IMR-90 (cell line): ENCODE measurements around the gene PRR19. TPM values are rescaled to one million over a fixed set of nuclear protein-coding genes. Genes with fewer than 3 reads are reported as not detected.

ENCODE experiments used
- ATAC-seq: fragments of 200-7000 bp; cut with Tn5 transposase; 2 replicates; pipeline ENCODE4 v1.9.1; 2020; ENCODE audit warnings: low read depth, mild to moderate bottlenecking, moderate library complexity
- BruUV-seq: library from RNA; stranded (reverse); fragments of 400-500 nt; replicated peaks from 2 replicates; lab custom pipeline; 2021; lab: Mats Ljungman, UMichigan
- CTCF ChIA-PET: fragments of 300-600 bp; formaldehyde crosslinking; extraction: SDS; loops from one replicate; lab custom pipeline; 2021; ENCODE audit warnings: antibody characterized with exemption; lab: Yijun Ruan, JAX
- POLR2A ChIA-PET: fragments of 300-600 bp; sonication (Branson Sonifier 250); formaldehyde crosslinking; loops from one replicate; lab custom pipeline; 2022; ENCODE audit warnings: antibody characterized with exemption; ENCODE audit not compliant: unreplicated experiment; lab: Charles Lee
- DNase-seq: peaks from one replicate; pipeline ENCODE4 v3.0.0; 2013
- H2AFZ ChIP-seq: replicated peaks from 2 replicates; pipeline ENCODE3; 2013; ENCODE audit warnings: low read length, mild to moderate bottlenecking; ENCODE audit not compliant: poor library complexity
- H2AK5ac ChIP-seq: 2 replicates; pipeline ENCODE4 v1.6.1; 2013; ENCODE audit warnings: low read depth, low read length, inconsistent platforms
- H2AK9ac ChIP-seq: replicated peaks from 2 replicates; pipeline ENCODE3; 2013; ENCODE audit warnings: mild to moderate bottlenecking, low read depth, low read length, moderate library complexity; ENCODE audit not compliant: poor library complexity
- H2BK120ac ChIP-seq: 2 replicates; pipeline ENCODE4 v1.6.1; 2013; ENCODE audit warnings: low read depth, low read length, inconsistent platforms
- H2BK15ac ChIP-seq: 3 replicates; pipeline ENCODE4 v1.6.1; 2013; ENCODE audit warnings: low read depth, low read length, inconsistent platforms
- H2BK20ac ChIP-seq: 2 replicates; pipeline ENCODE4 v1.6.1; 2013; ENCODE audit warnings: low read depth, mild to moderate bottlenecking, inconsistent platforms, low read length, moderate library complexity
- H2BK5ac ChIP-seq: 2 replicates; pipeline ENCODE4 v1.6.1; 2013; ENCODE audit warnings: mild to moderate bottlenecking, low read depth, low read length, inconsistent platforms; ENCODE audit not compliant: poor library complexity, severe bottlenecking
- H3K14ac ChIP-seq: replicated peaks from 2 replicates; pipeline ENCODE4 v1.6.1; 2013; ENCODE audit warnings: low read depth, low read length, inconsistent platforms
- H3K18ac ChIP-seq: 2 replicates; pipeline ENCODE4 v1.6.1; 2013; ENCODE audit warnings: low read depth, low read length, control low read depth
- H3K23ac ChIP-seq: 2 replicates; pipeline ENCODE4 v1.6.1; 2013; ENCODE audit warnings: low read depth, low read length, inconsistent platforms
- H3K27ac ChIP-seq: 2 replicates; pipeline ENCODE4 v1.5.1; 2013; ENCODE audit warnings: mild to moderate bottlenecking, control low read depth, low read length; ENCODE audit not compliant: insufficient read depth
- H3K27me3 ChIP-seq: 2 replicates; pipeline ENCODE4 v1.6.1; 2013; ENCODE audit warnings: low read length; ENCODE audit not compliant: control insufficient read depth, insufficient read depth
- H3K36me3 ChIP-seq: 2 replicates; pipeline ENCODE4 v1.6.1; 2013; ENCODE audit warnings: low read length, mixed read lengths; ENCODE audit not compliant: control insufficient read depth, insufficient read depth
- H3K4ac ChIP-seq: 2 replicates; pipeline ENCODE4 v1.6.1; 2013; ENCODE audit warnings: low read depth, low read length, inconsistent platforms
- H3K4me1 ChIP-seq: 2 replicates; pipeline ENCODE4 v1.6.1; 2013; ENCODE audit warnings: low read length, mixed read lengths; ENCODE audit not compliant: control insufficient read depth, insufficient read depth
- H3K4me2 ChIP-seq: 2 replicates; pipeline ENCODE4 v1.6.1; 2013; ENCODE audit warnings: low read depth, mild to moderate bottlenecking, control low read depth, low read length, moderate library complexity
- H3K4me3 ChIP-seq: 2 replicates; pipeline ENCODE4 v1.5.1; 2013; ENCODE audit warnings: low read depth, mild to moderate bottlenecking, control low read depth, low read length, moderate library complexity; ENCODE audit not compliant: insufficient read depth
- H3K56ac ChIP-seq: 2 replicates; pipeline ENCODE4 v1.6.1; 2013; ENCODE audit warnings: low read length, inconsistent platforms; ENCODE audit not compliant: insufficient read depth; ENCODE audit errors: extremely low read depth
- H3K79me1 ChIP-seq, 2 experiments: 2 replicates each; pipeline ENCODE4 v1.6.1; 2013; ENCODE audit warnings: low read length in 2 of 2, inconsistent platforms in 1 of 2, low read depth in 1 of 2
- H3K9ac ChIP-seq: 2 replicates; pipeline ENCODE4 v1.6.1; 2013; ENCODE audit warnings: low read depth, low read length, control low read depth
- H3K9me1 ChIP-seq: 2 replicates; pipeline ENCODE4 v1.6.1; 2013; ENCODE audit warnings: low read length, inconsistent platforms; ENCODE audit not compliant: insufficient read depth
- H3K9me3 ChIP-seq: 2 replicates; pipeline ENCODE4 v1.6.1; 2013; ENCODE audit warnings: low read length; ENCODE audit not compliant: control insufficient read depth, insufficient read depth
- H4K20me1 ChIP-seq: 2 replicates; pipeline ENCODE4 v1.6.1; 2013; ENCODE audit warnings: low read length, inconsistent platforms; ENCODE audit not compliant: insufficient read depth
- H4K5ac ChIP-seq: 2 replicates; pipeline ENCODE4 v1.6.1; 2013; ENCODE audit warnings: mild to moderate bottlenecking, low read depth, low read length, control low read depth
- H4K8ac ChIP-seq, 2 experiments: 2 replicates each; pipeline ENCODE4 v1.6.1; 2013; ENCODE audit warnings: low read depth in 2 of 2, low read length in 2 of 2, control low read depth in 1 of 2, inconsistent platforms in 1 of 2
- H4K91ac ChIP-seq: 2 replicates; pipeline ENCODE4 v1.6.1; 2013; ENCODE audit warnings: low read depth, low read length, inconsistent platforms; ENCODE audit not compliant: insufficient read depth
- BHLHE40 ChIP-seq: fragments of 150-350 bp; IDR thresholded peaks from 2 replicates; pipeline ENCODE4 v1.6.1; 2016; ENCODE audit warnings: mild to moderate bottlenecking, low read depth, low read length
- CEBPB ChIP-seq: IDR thresholded peaks from 2 replicates; pipeline ENCODE4 v1.6.1; 2012; ENCODE audit warnings: low read depth, low read length, improper control_type of control experiment
- CHD1 ChIP-seq: IDR thresholded peaks from 2 replicates; pipeline ENCODE4 v1.6.1; 2012; ENCODE audit warnings: low read depth, low read length, improper control_type of control experiment
- FOS ChIP-seq: fragments of 150-350 bp; IDR thresholded peaks from 2 replicates; pipeline ENCODE4 v1.6.1; 2016; ENCODE audit warnings: low read depth, low read length
- MAFK ChIP-seq: IDR thresholded peaks from 2 replicates; pipeline ENCODE4 v1.6.1; 2012; ENCODE audit warnings: low read depth, low read length, improper control_type of control experiment
- MXI1 ChIP-seq: IDR thresholded peaks from 2 replicates; pipeline ENCODE4 v1.6.1; 2012; ENCODE audit warnings: low read depth, mild to moderate bottlenecking, low read length, moderate library complexity, borderline replicate concordance
- NFE2L2 ChIP-seq: fragments of 150-350 bp; IDR thresholded peaks from 2 replicates; pipeline ENCODE4 v1.6.1; 2016; ENCODE audit warnings: low read depth, mild to moderate bottlenecking, low read length
- RAD21 ChIP-seq: IDR thresholded peaks from 2 replicates; pipeline ENCODE4 v1.6.1; 2012; ENCODE audit warnings: low read length, improper control_type of control experiment
- RCOR1 ChIP-seq: IDR thresholded peaks from 2 replicates; pipeline ENCODE4 v1.6.1; 2012; ENCODE audit warnings: mild to moderate bottlenecking, low read length, improper control_type of control experiment; ENCODE audit not compliant: insufficient replicate concordance
- RFX5 ChIP-seq: IDR thresholded peaks from 2 replicates; pipeline ENCODE4 v1.8.0; 2012; ENCODE audit warnings: low read depth, mild to moderate bottlenecking, low read length, moderate library complexity
- SMC3 ChIP-seq: fragments of 150-350 bp; IDR thresholded peaks from 2 replicates; pipeline ENCODE4 v1.6.1; 2016; ENCODE audit warnings: low read depth, mild to moderate bottlenecking, antibody characterized with exemption, low read length, moderate library complexity
- WGBS, 2 experiments: methylation state at CpG; one replicate each; pipeline versions ENCODE4 v1.1.5 to v1.1.7; 2013; ENCODE audit warnings: missing lambda C conversion rate in 2 of 2; ENCODE audit not compliant: insufficient read length in 1 of 2; ENCODE audit errors: extremely low coverage in 2 of 2; 5-methylcytosine and 5-hydroxymethylcytosine counted together
- dilution Hi-C: fragments of 300-500 bp; cut with HindIII; formaldehyde crosslinking; loops from one replicate; pipeline ENCODE4 v1.14.3; 2018; ENCODE audit warnings: low sequenced_read_pairs; ENCODE audit not compliant: unreplicated experiment
- in situ Hi-C: fragments of 300-500 bp; cut with MboI; formaldehyde crosslinking; loops from 3 replicates; pipeline ENCODE4 v1.14.3; 2019; ENCODE audit warnings: low sequenced_read_pairs, inconsistent platforms, mixed read lengths
- intact Hi-C: fragments of 100-400 bp; cut with micrococcal nuclease; formaldehyde crosslinking; loops from 2 replicates; pipeline ENCODE4 v1.10.0; 2022
- polyA plus RNA-seq, 3 experiments: library from polyadenylated mRNA; depleted of rRNA; stranded (reverse); fragments of >200 nt; gene quantifications; 2 replicates each; pipeline ENCODE4 v1.2.3, GENCODE V29; 2012; ENCODE audit warnings: low replicate concordance in 1 of 3
- total RNA-seq: library from RNA; depleted of rRNA; stranded (reverse); fragments of >200 nt; gene quantifications from 2 replicates; pipeline ENCODE4 v1.2.3, GENCODE V29; 2012
- TF ChIP-seq, protein P1 (sequence below): fragments of 150-350 bp; IDR thresholded peaks from 2 replicates; pipeline ENCODE4 v1.6.1; 2016; ENCODE audit warnings: low read depth, mild to moderate bottlenecking, low read length, moderate library complexity, borderline replicate concordance
- TF ChIP-seq, protein P2 (sequence below): fragments of 150-350 bp; IDR thresholded peaks from 2 replicates; pipeline ENCODE4 v1.6.1; 2017; ENCODE audit warnings: mild to moderate bottlenecking, antibody characterized with exemption, low read length, low read depth

Gene PRR19
- total and polyA plus RNA-seq, 2 of the 4 experiments (the other 2 are of a cell fraction), result 0.36 to 1.6 TPM

DNA sequence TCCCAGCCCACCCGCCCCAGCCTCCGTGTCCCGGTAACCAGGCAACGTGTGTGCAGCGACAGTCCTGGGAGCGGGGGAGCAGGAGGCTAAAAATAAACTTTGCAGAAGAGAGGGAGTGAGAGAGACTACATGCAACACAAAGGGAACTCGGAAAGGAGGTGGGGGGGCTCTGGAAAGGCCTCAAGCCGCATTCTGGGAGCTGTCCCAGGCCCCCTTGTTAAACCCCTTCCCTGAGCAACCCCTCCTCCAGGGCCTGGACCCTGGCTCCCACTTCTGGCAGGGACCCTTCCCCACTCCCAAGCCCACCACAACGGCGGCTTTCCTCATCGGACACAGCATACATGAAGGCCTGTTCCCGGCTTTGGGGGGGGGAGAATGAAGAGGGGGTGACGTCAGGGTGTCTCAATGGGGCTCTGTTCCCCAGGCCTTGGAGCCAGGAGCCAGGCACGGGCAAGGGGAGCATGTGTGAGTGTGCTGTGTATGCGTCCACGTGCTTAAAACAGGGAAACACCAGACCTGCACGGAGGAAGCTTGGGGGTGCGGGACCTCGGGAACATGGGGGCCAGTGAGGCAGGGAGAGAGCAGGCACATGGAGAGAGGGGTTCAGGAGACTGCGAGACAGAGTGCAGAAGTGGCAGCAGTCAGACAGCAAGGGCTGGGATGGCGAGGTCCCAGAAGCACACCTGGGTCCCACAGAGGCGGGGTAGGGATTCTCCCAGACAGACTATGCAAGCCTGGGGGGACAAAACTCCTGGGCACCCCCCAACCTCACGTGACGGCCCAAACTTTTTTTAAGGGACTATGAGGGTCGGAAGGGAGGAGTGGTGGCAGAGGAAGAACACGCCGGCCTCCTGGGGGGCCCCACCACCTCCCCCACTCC is 49.3 kb upstream of the PRR19 start:
- no peaks in the 10 kb centered on the region for H3K9me3 ChIP-seq
- no TSS peak for BruUV-seq
- 0% methylated on average over 7 of the region's 27 CpGs; no CpG with 5 or more reads in 1 of the 2 experiments for WGBS, 2 experiments
- H3K14ac ChIP-seq, result peak overlapping the region; percentile 65
- H3K4me2 ChIP-seq, result peak overlapping the region; percentile 91
- H3K36me3 ChIP-seq, result peaks cover 12% of the 10 kb centered on the region
- peak overlapping the region; percentile 79; the same call in 1 of the 2 replicates for H3K56ac ChIP-seq
- peaks cover 7% of the 10 kb centered on the region; the same call in 1 of the 2 replicates for H3K9me1 ChIP-seq
- peak overlapping the region; percentile 100 for H2AK9ac ChIP-seq
- peaks cover 40% of the 10 kb centered on the region for H4K20me1 ChIP-seq
- dilution Hi-C loops (no loop called here), in situ Hi-C loops (no loop called here), intact Hi-C loops (no loop called here)
- peak overlapping the region; percentile 0; the same call in 1 of the 2 replicates for H4K5ac ChIP-seq
- no peak for ATAC-seq
- H3K27me3 ChIP-seq, result no peaks in the 10 kb centered on the region
- H2AFZ ChIP-seq, result peak overlapping the region; percentile 91
- no peak overlapping the region; the same call in 1 of the 2 replicates for H2BK20ac ChIP-seq
- H4K91ac ChIP-seq, result peak overlapping the region; percentile 84
- H4K8ac ChIP-seq, result peak overlapping the region; percentile 75 to 84; a peak in 3 of 4 replicates
- H2BK15ac ChIP-seq, result peak overlapping the region; percentile 7; the same call in 1 of the 3 replicates
- H3K18ac ChIP-seq, result peak overlapping the region; percentile 17
- peaks cover 6 to 42% of the 10 kb centered on the region in 2 experiments for H3K79me1 ChIP-seq
- H2BK5ac ChIP-seq, result peak overlapping the region; percentile 78
- H3K23ac ChIP-seq, result peak overlapping the region; percentile 87
- H2AK5ac ChIP-seq, result peak overlapping the region; percentile 90
- H3K9ac ChIP-seq, result peak overlapping the region; percentile 87
- peak overlapping the region; percentile 66 for H3K4me3 ChIP-seq
- peak overlapping the region; percentile 82 for H3K4ac ChIP-seq
- POLR2A ChIA-PET, result interaction anchor here (0.8 to 1.7 kb wide), 2 partner anchors 9 to 179 kb away, joined by 4 to 5 read pairs; no protein-coding TSS in a partner anchor
- CTCF ChIA-PET, result no interaction called here
- DNase-seq, result peak; percentile 68
- H3K27ac ChIP-seq, result peak overlapping the region; percentile 87
- H3K4me1 ChIP-seq, result peaks cover 19% of the 10 kb centered on the region
- H2BK120ac ChIP-seq, result peak overlapping the region; percentile 61
- TF ChIP-seq MXI1 (peak; percentile 95), CEBPB (0 out of 2 replicates have a peak, but pooled peaks have one; percentile 2), RAD21 (no peak), RCOR1 (no peak), SMC3 (no peak), NFE2L2 (no peak), FOS (no peak), MAFK (no peak), CHD1 (no peak), BHLHE40 (peak; percentile 92), RFX5 (no peak)
- TF ChIP-seq, protein P1, sequence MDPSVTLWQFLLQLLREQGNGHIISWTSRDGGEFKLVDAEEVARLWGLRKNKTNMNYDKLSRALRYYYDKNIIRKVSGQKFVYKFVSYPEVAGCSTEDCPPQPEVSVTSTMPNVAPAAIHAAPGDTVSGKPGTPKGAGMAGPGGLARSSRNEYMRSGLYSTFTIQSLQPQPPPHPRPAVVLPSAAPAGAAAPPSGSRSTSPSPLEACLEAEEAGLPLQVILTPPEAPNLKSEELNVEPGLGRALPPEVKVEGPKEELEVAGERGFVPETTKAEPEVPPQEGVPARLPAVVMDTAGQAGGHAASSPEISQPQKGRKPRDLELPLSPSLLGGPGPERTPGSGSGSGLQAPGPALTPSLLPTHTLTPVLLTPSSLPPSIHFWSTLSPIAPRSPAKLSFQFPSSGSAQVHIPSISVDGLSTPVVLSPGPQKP, result no peak
- TF ChIP-seq, protein P2, sequence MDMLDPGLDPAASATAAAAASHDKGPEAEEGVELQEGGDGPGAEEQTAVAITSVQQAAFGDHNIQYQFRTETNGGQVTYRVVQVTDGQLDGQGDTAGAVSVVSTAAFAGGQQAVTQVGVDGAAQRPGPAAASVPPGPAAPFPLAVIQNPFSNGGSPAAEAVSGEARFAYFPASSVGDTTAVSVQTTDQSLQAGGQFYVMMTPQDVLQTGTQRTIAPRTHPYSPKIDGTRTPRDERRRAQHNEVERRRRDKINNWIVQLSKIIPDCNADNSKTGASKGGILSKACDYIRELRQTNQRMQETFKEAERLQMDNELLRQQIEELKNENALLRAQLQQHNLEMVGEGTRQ, result no peak
